Fibroblast of upper back skin (primary cell): ENCODE results near the gene ITGAV.
"Not testable (repeated sequence)": the region's sequence is repeated elsewhere in the genome, so short reads cannot be mapped to it uniquely, and the experiment has no call there.

ENCODE experiments used
- DNase-seq: peaks from one replicate; pipeline ENCODE4 v3.0.0-alpha.2; 2013

Gene ITGAV

GRCh38 chr2:186589612-186590349 lies at the start of gene ITGAV:
ITGAV (plus strand) TSS chr2:186590056; CDS start chr2:186590339, 283 bp downstream.
- DNase-seq: peak; percentile 93

DNA sequence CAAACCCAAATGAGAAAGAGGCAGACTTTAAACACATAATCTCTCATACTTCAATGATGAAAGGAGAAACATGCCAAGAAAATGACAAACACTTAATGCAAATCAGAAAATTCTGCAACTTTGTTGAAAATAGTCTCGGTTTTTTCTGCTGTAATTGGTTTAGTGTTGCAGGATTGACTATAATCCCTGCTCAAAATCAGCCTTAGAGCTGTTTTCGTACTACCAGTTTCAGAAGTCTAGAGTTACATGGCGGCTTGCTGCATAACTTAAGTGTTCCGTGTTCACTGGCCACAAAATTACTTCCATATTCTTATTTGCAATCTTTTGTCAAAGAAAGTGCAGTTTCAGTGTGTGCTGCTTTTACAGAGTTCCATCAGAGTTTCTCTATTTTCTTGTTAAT lies 48.9 kb upstream of the ITGAV start:
- peak; percentile 80 for DNase-seq

GRCh38 chr2:186542002-186542401 lies 47.9 kb upstream of the ITGAV start:
- no peak for DNase-seq

DNA sequence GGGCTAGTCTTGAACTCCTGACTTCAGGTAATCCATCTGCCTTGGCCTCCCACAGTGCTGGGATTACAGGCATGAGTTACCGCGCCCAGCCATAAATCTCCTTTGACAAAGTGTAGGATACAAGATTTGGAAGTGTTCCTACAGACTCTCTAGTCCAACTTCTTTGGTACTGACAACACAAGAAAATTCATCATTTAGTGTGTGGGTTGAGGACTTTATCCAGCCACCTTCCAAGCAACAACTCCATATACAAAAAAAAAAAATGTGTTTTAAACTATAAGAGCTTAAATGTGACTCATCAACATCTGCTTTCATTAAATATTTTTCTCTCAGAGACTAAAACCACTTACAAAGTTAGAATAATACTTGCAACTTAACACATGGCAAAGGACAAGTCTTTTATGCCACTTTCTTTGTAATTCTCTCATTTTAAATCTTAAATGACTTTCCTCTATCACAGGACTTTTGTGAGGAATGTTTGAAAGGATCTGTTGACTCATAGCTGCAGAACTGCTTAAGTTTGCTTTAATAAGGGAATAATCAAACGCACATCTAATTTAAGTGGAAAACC lies 46.2 kb upstream of the ITGAV start:
- peak; percentile 96 for DNase-seq

DNA sequence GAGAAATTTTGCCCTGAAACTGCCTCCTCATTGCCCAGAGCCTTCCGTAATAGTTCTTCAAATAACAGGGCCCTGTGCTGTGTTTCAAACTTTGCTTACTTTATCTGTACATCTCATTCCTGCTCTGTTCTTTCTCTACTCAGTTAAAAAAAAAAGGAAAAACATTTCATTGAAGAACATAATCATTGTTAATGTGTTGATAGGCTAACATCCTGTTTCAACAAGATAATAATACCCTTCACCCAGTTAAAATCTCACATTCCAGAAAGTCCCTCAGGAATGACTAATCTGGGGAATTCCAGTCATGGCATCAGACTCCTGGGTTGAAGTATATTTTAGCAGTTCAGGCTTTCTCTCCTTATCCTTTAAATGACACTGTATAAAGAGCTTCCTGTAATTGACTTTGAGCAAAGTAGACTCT lies 45.6 kb upstream of the ITGAV start:
- peak; percentile 92 for DNase-seq

DNA sequence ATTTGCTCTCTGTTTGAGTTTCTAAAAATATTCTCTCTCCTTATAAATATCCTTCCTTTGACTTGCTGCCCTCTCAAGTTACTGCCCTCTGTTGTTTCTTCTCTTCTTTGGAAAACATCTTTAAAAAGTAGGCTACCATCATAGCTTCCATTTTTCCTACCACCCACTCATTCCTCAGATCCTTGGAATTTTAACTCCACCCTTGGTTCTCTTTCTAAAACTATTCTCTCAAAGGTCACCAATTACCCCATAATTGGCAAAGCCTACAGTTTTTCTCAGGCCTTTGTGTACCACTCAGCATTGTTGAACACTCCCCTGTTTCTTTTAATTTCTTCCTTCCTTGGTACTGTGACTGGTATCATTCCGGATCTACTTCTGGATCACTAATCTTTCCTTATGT lies 43.0 kb upstream of the ITGAV start:
- peak; percentile 25 for DNase-seq

DNA sequence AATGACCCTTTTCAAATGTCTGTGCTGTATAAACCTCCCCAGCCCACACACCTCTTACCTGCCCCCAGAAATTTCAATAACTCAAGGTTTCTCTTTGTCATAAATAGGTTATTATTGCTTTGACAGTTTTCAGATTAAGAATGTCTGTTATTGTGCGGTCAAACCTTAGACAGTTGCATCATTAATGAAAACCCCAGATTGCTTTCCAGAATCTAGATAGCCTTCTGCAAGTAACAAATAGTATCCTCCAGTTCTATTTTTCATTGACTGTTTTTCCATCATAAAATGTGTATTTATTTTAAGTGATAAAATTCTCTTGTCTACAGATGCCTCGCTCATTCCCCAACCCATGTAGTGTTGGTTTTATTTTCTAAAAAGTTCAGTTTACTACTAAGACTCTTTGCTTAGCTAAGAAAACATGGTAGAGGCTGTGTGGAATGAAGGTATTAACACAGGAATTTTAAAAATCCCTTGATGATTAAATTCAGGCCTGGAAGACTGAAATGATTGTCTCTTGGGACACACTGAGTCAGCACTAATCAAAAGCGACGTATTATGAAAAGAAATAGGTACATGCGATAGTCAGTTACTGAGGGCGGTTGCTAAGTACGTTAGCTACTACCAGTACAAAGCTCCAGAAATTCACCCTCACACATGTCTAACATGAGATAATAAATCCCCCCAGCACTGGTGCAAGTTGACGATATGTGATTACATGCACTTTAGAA lies 38.4 kb upstream of the ITGAV start:
- peak; percentile 85 for DNase-seq

- peak; percentile 60 for DNase-seq
Measured at GRCh38 chr2:186554429-186554828, 35.4 kb upstream of the ITGAV start.

DNA sequence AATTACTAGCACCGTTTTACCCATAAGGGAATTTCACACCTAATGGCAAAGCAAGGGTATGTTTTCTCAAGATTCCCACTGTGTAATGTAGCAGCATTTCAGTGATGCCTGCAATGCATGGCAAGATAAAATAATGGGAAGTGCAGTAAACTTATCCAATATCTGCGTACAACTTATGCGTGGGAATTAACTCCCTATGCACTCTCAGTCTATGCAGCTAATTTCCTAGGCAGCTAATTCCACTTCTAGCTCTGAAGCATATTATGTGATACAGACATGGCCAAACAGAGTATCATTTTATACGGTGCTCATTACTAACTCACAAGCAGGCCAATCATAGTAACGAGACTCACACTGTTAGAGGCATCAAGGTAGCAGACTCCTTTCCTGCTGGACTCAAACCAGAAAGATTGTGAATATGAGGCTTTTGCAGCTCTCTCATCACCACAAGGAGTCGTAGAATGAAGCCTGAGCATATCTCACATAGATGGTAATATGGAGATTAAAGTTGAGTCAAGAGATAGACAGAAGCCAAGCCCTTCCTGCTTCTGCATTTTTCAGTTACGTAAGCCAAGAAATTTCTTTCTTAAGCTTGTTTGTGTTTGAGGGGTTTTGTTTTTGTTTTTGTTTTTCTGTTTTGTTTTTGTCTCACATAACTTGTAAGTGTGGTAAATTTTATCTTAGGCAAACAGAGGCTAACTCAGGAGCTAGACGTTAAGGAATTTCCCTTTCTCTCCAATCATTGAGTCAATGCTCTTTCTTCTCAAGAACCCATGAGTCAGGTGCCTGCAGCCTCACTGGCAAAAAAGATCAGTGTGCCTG lies 34.8 kb upstream of the ITGAV start:
- DNase-seq: no peak

DNA sequence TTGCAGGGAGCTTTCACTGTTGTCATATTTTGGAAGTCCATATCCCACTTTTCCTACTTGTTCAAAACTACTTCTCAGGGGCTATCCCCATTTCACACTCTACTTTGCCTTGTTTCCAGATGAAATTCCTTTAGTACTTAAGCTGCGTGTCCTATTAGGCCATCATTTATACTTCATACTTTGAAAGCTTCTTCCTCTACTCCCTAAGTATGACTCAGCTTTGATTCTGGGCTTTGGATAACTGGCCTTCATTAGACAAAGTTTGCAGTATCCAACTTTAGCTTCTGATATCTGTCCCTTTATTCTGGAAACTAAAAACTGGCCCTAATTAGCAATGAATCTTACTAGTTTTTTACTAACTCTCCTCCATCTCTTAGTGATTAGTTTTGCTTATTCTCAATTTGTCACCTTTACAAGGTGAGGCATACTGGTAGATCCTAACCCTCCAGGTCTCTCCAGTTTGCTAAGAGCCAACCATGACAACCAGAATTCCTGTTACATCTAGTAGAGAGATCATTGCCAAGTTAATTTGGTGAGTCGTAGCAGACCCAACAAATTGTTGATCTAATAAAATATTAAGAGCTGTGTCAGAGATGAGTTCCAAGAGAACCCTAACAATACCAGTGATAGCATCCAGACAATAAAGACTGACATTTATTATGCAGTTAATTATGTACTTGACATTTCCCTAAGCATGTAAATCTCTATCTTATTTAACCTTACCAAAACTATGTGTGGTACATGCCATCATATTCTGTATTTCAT lies 31.2 kb upstream of the ITGAV start:
- DNase-seq: peak; percentile 52

DNA sequence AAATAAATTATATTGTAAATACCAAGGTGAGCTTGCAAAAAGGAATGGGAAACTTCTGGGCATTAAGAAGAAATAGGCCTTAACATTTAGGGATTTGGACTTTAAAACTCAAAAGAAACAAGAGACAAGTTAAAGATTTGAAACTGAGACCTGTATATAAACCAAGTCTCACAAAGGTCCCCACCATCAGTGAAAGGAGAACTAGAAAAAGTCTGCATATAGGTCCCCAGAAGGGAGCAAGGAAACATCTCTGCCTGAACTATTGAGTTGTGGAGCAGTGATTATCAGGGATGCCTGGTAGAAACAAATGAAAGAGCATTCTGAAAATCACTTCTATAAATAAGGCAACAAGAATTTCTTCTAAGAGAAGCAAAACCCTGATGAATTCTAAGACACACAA lies 30.5 kb upstream of the ITGAV start:
- no peak for DNase-seq

DNA sequence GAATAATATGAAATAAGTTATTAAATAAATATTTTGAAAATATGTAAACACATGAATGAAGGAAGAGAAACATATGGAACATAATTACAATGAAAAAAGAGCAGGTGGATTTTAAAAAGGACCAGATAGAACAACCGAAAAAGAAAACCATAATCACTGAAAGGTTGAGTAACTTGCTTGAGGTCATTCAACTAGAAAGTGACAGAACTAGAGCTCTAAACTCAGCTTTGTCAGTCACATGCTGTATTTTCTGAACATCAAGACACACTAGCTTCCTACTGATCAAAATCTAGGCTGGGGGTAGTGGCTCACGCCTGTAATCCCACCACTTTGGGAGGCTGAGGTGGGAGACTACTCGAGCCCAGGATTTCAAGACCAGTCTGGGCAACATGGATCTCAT lies 30.0 kb upstream of the ITGAV start:
- no peak for DNase-seq

- DNase-seq: no peak
Measured at GRCh38 chr2:186560254-186560653, 29.6 kb upstream of the ITGAV start.

DNA sequence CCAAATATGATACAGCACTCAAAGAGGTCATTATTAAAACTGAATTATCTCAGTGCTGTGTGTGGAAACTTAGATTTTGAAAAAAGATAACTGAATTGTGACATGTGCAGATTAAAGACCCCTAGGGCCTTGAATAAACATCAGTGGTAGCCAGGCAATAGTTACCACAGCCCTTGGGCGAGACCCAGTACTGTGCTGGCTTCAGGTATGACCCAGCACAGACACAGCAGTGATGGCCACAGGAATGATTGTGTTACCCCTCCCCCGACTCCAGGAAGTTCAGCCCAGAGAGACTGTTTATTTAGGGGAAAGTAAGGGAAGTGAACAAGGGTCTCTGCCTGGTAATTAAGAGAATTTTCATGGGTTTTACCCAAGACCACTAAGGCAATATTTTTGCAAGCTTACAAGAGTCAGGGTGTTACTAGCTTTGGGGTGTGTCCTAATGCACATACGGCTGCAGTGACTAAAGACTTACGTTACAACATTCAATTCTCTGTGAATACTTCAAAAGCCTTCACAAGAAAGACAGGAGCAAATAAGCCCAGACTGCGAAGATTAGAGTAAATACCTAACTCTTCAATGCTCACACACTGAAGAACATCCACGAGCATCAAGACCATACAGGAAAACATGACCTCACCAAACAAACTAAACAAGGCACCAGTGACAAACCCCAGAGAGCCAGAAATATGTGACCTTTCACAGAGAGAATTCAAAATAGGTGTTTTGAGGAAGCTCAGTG lies 28.2 kb upstream of the ITGAV start:
- DNase-seq: no peak

GRCh38 chr2:186562209-186562578 lies 27.7 kb upstream of the ITGAV start:
- DNase-seq: no peak

DNA sequence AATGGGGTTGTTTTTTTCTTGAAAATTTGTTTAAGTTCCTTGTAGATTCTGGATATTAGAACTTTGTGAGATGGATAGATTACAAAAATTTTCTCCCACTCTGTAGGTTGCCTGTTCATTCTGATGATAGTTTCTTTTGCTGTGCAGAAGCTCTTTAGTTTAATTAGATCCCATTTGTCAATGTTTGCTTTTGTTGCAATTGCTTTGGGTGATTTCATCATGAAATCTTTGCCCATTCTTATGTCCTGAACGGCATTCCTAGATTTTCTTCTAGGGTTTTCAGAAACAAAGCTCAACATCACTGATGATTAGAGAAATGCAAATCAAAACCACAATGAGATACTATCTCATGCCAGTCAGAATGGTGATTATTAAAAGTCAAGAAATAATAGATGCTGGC lies 21.3 kb upstream of the ITGAV start:
- DNase-seq: not testable (repeated sequence)

DNA sequence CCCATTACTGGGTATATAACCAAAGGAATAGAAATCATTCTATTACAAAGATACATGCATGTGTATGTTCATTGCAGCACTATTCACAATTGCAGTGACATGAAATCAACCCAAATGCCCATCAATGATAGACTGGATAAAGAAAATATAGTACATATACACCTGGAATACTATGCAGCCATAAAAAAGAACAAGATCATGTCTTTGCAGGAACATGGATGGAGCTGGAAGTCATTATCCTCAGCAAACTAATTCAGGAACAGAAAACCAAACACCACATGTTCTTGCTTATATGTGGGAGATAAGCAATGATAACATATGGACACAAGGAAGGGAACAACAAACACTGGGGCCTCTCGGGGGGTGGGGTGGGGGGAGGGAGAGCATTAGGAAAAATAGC lies 20.7 kb upstream of the ITGAV start:
- DNase-seq: not testable (repeated sequence)

- DNase-seq: no peak
Measured at GRCh38 chr2:186569897-186570296, 20.0 kb upstream of the ITGAV start.

DNA sequence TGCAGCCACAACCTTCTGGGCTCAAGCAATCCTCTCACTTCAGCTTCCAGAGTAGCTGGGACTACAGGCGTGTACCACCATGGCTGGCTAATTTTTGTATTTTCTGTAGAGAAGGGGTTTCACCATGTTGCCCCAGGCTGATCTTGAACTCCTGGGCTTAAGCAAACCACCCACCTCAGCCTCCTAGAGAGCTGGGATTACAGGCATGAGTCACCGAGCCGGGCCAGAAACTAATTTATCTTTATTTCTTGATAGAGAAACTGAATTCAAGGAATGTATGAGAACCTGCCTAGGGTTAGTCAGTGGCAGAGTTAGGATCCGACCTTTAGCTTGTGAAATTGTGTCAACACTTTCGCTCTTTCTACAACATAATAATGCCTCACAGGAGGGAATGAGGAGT lies 19.3 kb upstream of the ITGAV start:
- peak; percentile 66 for DNase-seq

- no peak for DNase-seq
Measured at GRCh38 chr2:186572705-186573104, 17.2 kb upstream of the ITGAV start.

- DNase-seq: no peak
Measured at GRCh38 chr2:186573531-186573930, 16.3 kb upstream of the ITGAV start.

DNA sequence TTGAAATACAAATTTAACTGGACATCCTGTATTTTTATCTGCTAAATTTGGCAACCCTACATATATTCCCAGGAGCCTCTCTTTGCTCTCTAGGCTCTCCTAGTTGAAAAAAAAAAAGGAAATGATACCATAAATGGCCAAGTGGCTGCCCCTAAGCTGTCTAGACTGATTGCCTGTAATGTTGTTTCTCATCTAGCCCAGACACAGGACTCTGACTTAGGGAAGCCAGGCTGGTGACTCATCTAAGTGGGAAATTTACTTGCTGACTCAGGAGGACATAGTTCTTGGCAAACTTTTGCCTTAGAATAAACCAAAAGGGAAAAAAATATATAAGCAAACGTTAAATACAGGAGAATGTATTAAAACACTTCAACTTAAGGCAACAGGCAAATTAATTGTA lies 14.6 kb upstream of the ITGAV start:
- DNase-seq: peak; percentile 100
